ENCODE measurements around the gene DTNB. TPM values are rescaled to one million over a fixed set of nuclear protein-coding genes. Genes with fewer than 3 reads are reported as not detected.
"Not testable (repeated sequence)": the region's sequence is repeated elsewhere in the genome, so short reads cannot be mapped to it uniquely, and the experiment has no call there.

DTNB gene
- total RNA-seq, 1 donor: 12.9 TPM

GRCh38 chr2:25684577-25685473 lies 11.4 kb upstream of the DTNB start:
- DNase-seq (ENCODE audit: low read depth in 2 of 3, low spot score in 2 of 3): no peak

GRCh38 chr2:25682082-25682481 lies 8.7 kb upstream of the DTNB start:
- DNase-seq (ENCODE audit: low read depth in 2 of 3, low spot score in 2 of 3): no peak

- no peak for DNase-seq (ENCODE audit: low read depth in 2 of 3, low spot score in 2 of 3)
These were observed 4.5 kb upstream of the DTNB start for GRCh38 chr2:25677877-25678276.

GRCh38 chr2:25674077-25674362 lies 643 bp upstream of the DTNB start:
- DNase-seq (ENCODE audit: low read depth in 2 of 3, low spot score in 2 of 3): no peak

GRCh38 chr2:25672494-25673299 lies 680 bp downstream of the DTNB start:
- peak; percentile 44 to 76 (median 63) for DNase-seq (ENCODE audit: low read depth in 2 of 3, low spot score in 2 of 3)

GRCh38 chr2:25671622-25672021 lies 1.8 kb downstream of the DTNB start:
- no peak for DNase-seq (ENCODE audit: low read depth in 2 of 3, low spot score in 2 of 3)

- DNase-seq (ENCODE audit: low read depth in 2 of 3, low spot score in 2 of 3): no peak
These were observed 3.9 kb downstream of the DTNB start for GRCh38 chr2:25669520-25669919.

- no peak for DNase-seq (ENCODE audit: low read depth in 2 of 3, low spot score in 2 of 3)
These were observed 7.2 kb downstream of the DTNB start for GRCh38 chr2:25666218-25666617.

- not testable (repeated sequence) for DNase-seq (ENCODE audit: low read depth in 2 of 3, low spot score in 2 of 3)
These were observed 7.9 kb downstream of the DTNB start for GRCh38 chr2:25665429-25665828.

GRCh38 chr2:25664965-25665307 lies 8.4 kb downstream of the DTNB start:
- DNase-seq (ENCODE audit: low read depth in 2 of 3, low spot score in 2 of 3): no peak

- DNase-seq (ENCODE audit: low read depth in 2 of 3, low spot score in 2 of 3): peak in 2 of 3 donors; percentile 58 to 79
These were observed 9.0 kb downstream of the DTNB start for GRCh38 chr2:25664183-25664964.

GRCh38 chr2:25655316-25655715 lies 18.1 kb downstream of the DTNB start:
- no peak for DNase-seq (ENCODE audit: low read depth in 2 of 3, low spot score in 2 of 3)

- no peak for DNase-seq (ENCODE audit: low read depth in 2 of 3, low spot score in 2 of 3)
These were observed 18.6 kb downstream of the DTNB start for GRCh38 chr2:25654801-25655200.

GRCh38 chr2:25651782-25652455 lies 21.5 kb downstream of the DTNB start:
- DNase-seq (ENCODE audit: low read depth in 2 of 3, low spot score in 2 of 3): no peak

- no peak for DNase-seq (ENCODE audit: low read depth in 2 of 3, low spot score in 2 of 3)
These were observed 22.3 kb downstream of the DTNB start for GRCh38 chr2:25651066-25651465.

GRCh38 chr2:25650256-25650655 lies 23.1 kb downstream of the DTNB start:
- DNase-seq (ENCODE audit: low read depth in 2 of 3, low spot score in 2 of 3): no peak

GRCh38 chr2:25649786-25650185 lies 23.6 kb downstream of the DTNB start:
- DNase-seq (ENCODE audit: low read depth in 2 of 3, low spot score in 2 of 3): no peak

GRCh38 chr2:25642298-25642697 lies 31.1 kb downstream of the DTNB start:
- DNase-seq (ENCODE audit: low read depth in 2 of 3, low spot score in 2 of 3): no peak

GRCh38 chr2:25639696-25640095 lies 33.7 kb downstream of the DTNB start:
- DNase-seq (ENCODE audit: low read depth in 2 of 3, low spot score in 2 of 3): no peak

GRCh38 chr2:25639131-25639530 lies 34.2 kb downstream of the DTNB start:
- DNase-seq (ENCODE audit: low read depth in 2 of 3, low spot score in 2 of 3): no peak

GRCh38 chr2:25635797-25636196 lies 37.6 kb downstream of the DTNB start:
- DNase-seq (ENCODE audit: low read depth in 2 of 3, low spot score in 2 of 3): no peak
